Hepatocyte (in vitro differentiated cells): ENCODE data around the gene LYPLA2. TPM values are rescaled to one million over a fixed set of nuclear protein-coding genes. Genes with fewer than 3 reads are reported as not detected.
"Not testable (repeated sequence)": the region's sequence is repeated elsewhere in the genome, so short reads cannot be mapped to it uniquely, and the experiment has no call there.

Source experiments
- DNase-seq: peaks from one replicate; pipeline ENCODE4 v3.0.0-alpha.2; 2016; ENCODE audit warnings: low spot score
- H2AFZ ChIP-seq: fragments of 200-600 bp; sonication (generic); 2 replicates; pipeline ENCODE4 v1.6.0; 2016; ENCODE audit warnings: antibody characterized with exemption, mild to moderate bottlenecking
- H3K27ac ChIP-seq: fragments of 200-600 bp; sonication (generic); 2 replicates; pipeline ENCODE4 v1.5.1; 2016; ENCODE audit warnings: mild to moderate bottlenecking
- H3K27me3 ChIP-seq: fragments of 200-600 bp; sonication (generic); 2 replicates; pipeline ENCODE4 v1.6.1; 2016
- H3K36me3 ChIP-seq: fragments of 200-600 bp; sonication (generic); replicated peaks from 2 replicates; pipeline ENCODE4 v1.5.1; 2016; ENCODE audit warnings: low read depth; ENCODE audit not compliant: insufficient read depth
- H3K4me1 ChIP-seq: fragments of 200-600 bp; sonication (generic); 2 replicates; pipeline ENCODE4 v1.5.1; 2016; ENCODE audit warnings: mild to moderate bottlenecking, moderate library complexity; ENCODE audit not compliant: insufficient read depth
- H3K4me2 ChIP-seq: fragments of 200-600 bp; sonication (generic); 2 replicates; pipeline ENCODE4 v1.6.0; 2016
- H3K4me3 ChIP-seq: fragments of 200-600 bp; sonication (generic); 2 replicates; pipeline ENCODE4 v1.5.1; 2016; ENCODE audit warnings: mild to moderate bottlenecking
- H3K79me2 ChIP-seq: fragments of 200-600 bp; sonication (generic); 2 replicates; pipeline ENCODE4 v1.6.0; 2017; ENCODE audit warnings: mild to moderate bottlenecking
- H3K9me2 ChIP-seq: fragments of 200-600 bp; sonication (generic); replicated peaks from 2 replicates; pipeline ENCODE4 v1.6.0; 2017; ENCODE audit warnings: mild to moderate bottlenecking; ENCODE audit not compliant: insufficient read depth
- H3K9me3 ChIP-seq: fragments of 200-600 bp; sonication (generic); 2 replicates; pipeline ENCODE4 v1.5.1; 2016; ENCODE audit warnings: low read depth, mild to moderate bottlenecking
- H4K20me1 ChIP-seq: fragments of 200-600 bp; sonication (generic); 2 replicates; pipeline ENCODE4 v1.6.0; 2016; ENCODE audit warnings: mild to moderate bottlenecking; ENCODE audit not compliant: insufficient read depth, poor library complexity, severe bottlenecking
- CTCF ChIP-seq: fragments of 200-600 bp; sonication (generic); IDR thresholded peaks from 2 replicates; pipeline ENCODE4 v1.5.1; 2016; ENCODE audit warnings: antibody characterized with exemption, mild to moderate bottlenecking; ENCODE audit not compliant: poor library complexity
- EZH2 ChIP-seq: fragments of 200-600 bp; sonication (generic); IDR thresholded peaks from 2 replicates; pipeline ENCODE4 v1.6.1; 2016; ENCODE audit warnings: antibody characterized with exemption, mild to moderate bottlenecking, borderline replicate concordance
- EZH2phosphoT487 ChIP-seq: fragments of 200-600 bp; sonication (generic); IDR thresholded peaks from one replicate; pipeline ENCODE4 v1.6.1; 2018; ENCODE audit warnings: antibody characterized with exemption, mild to moderate bottlenecking, low read depth, moderate library complexity; ENCODE audit not compliant: unreplicated experiment, severe bottlenecking
- WGBS: methylation state at CpG from one replicate; pipeline ENCODE4 v1.1.6; 2016; ENCODE audit warnings: low lambda C conversion rate; ENCODE audit errors: missing lambda C conversion rate; 5-methylcytosine and 5-hydroxymethylcytosine counted together
- polyA plus RNA-seq: library from polyadenylated mRNA; unstranded; fragments of >200 nt; fragmentation: Nextera tagmentation; extraction: Ambion mirVana; gene quantifications from 2 replicates; pipeline ENCODE4 v1.2.1, GENCODE V29; 2016
- total RNA-seq: library from RNA; depleted of rRNA; stranded (reverse); fragments of >200 nt; gene quantifications from 2 replicates; pipeline ENCODE4 v1.2.3, GENCODE V29; 2014

Gene LYPLA2
- total and polyA plus RNA-seq, 2 experiments from 2014 or later: 73.2 to 162 TPM

GRCh38 chr1:23779826-23780371, 11.0 kb upstream of the LYPLA2 start:
- Histone ChIP-seq H3K79me2 (peaks cover 81% of the 10 kb centered on the region), H3K9me2 (no peaks in the 10 kb centered on the region), H3K4me2 (peak overlapping the region; percentile 99), H2AFZ (no peak overlapping the region), H3K4me3 (no peak overlapping the region), H4K20me1 (peaks cover 7% of the 10 kb centered on the region), H3K9me3 (no peaks in the 10 kb centered on the region), H3K4me1 (peaks cover 17% of the 10 kb centered on the region), H3K27ac (no peak overlapping the region), H3K36me3 (no peaks in the 10 kb centered on the region), H3K27me3 (no peaks in the 10 kb centered on the region)
- TF ChIP-seq EZH2 (no peak), CTCF (no peak), EZH2phosphoT487 (no peak)
- WGBS: 80% methylated on average over 3 of the region's 3 CpGs
- no peak for DNase-seq

- H3K27ac ChIP-seq, H3K4me2 ChIP-seq, DNase-seq, H3K27me3 ChIP-seq, H3K36me3 ChIP-seq, H3K9me2 ChIP-seq, H3K4me3 ChIP-seq, H2AFZ ChIP-seq, H3K4me1 ChIP-seq, H3K9me3 ChIP-seq, H4K20me1 ChIP-seq: not testable (repeated sequence)
- 96% methylated on average over 11 of the region's 11 CpGs for WGBS
- peaks cover 61% of the 10 kb centered on the region for H3K79me2 ChIP-seq
These were observed 7.8 kb upstream of the LYPLA2 start for GRCh38 chr1:23783141-23783540.

- no peak overlapping the region for H3K4me3 ChIP-seq
- TF ChIP-seq CTCF (no peak), EZH2phosphoT487 (no peak), EZH2 (no peak)
- peaks cover 45% of the 10 kb centered on the region for H3K79me2 ChIP-seq
- H3K9me3 ChIP-seq: no peaks in the 10 kb centered on the region
- no peak for DNase-seq
- 91% methylated on average over 4 of the region's 4 CpGs for WGBS
- no peaks in the 10 kb centered on the region for H3K27me3 ChIP-seq
- no peaks in the 10 kb centered on the region for H3K36me3 ChIP-seq
- no peak overlapping the region for H2AFZ ChIP-seq
- no peak overlapping the region for H3K4me2 ChIP-seq
- no peaks in the 10 kb centered on the region for H3K9me2 ChIP-seq
- H3K4me1 ChIP-seq: no peaks in the 10 kb centered on the region
- no peak overlapping the region for H3K27ac ChIP-seq
- no peaks in the 10 kb centered on the region for H4K20me1 ChIP-seq
These were observed 6.1 kb upstream of the LYPLA2 start for GRCh38 chr1:23784846-23785245.

GRCh38 chr1:23787701-23788100, 3.2 kb upstream of the LYPLA2 start:
- H4K20me1 ChIP-seq: no peaks in the 10 kb centered on the region
- DNase-seq: no peak
- H3K4me2 ChIP-seq: no peak overlapping the region

More at GRCh38 chr1:23787701-23788100, 3.2 kb upstream of the LYPLA2 start:
- no peaks in the 10 kb centered on the region for H3K27me3 ChIP-seq
- TF ChIP-seq CTCF (no peak), EZH2phosphoT487 (no peak), EZH2 (no peak)
- peaks cover 34% of the 10 kb centered on the region for H3K79me2 ChIP-seq
- no peaks in the 10 kb centered on the region for H3K9me3 ChIP-seq
- no peaks in the 10 kb centered on the region for H3K9me2 ChIP-seq
- WGBS: 99% methylated on average over 3 of the region's 3 CpGs
- H2AFZ ChIP-seq: no peak overlapping the region
- no peaks in the 10 kb centered on the region for H3K36me3 ChIP-seq
- H3K4me3 ChIP-seq: no peak overlapping the region
- no peak overlapping the region for H3K27ac ChIP-seq
- peaks cover 5% of the 10 kb centered on the region for H3K4me1 ChIP-seq
